Smooth muscle cell (in vitro differentiated cells): ENCODE data around the gene SMARCAL1. TPM values are rescaled to one million over a fixed set of nuclear protein-coding genes. Genes with fewer than 3 reads are reported as not detected.

ENCODE experiments used
- DNase-seq: peaks from one replicate; lab custom pipeline; 2025; ENCODE audit not compliant: unreplicated experiment; lab: John Stamatoyannopoulos, UW
- H2AFZ ChIP-seq: fragments of 200-600 bp; sonication (generic); 2 replicates; pipeline ENCODE4 v1.6.0; 2016; ENCODE audit warnings: antibody characterized with exemption, low read depth, mild to moderate bottlenecking
- H3F3A ChIP-seq: fragments of 200-600 bp; sonication (generic); 2 replicates; pipeline ENCODE4 v1.6.0; 2017; ENCODE audit warnings: antibody characterized with exemption, low read depth
- H3K27ac ChIP-seq: fragments of 200-600 bp; sonication (generic); 2 replicates; pipeline ENCODE4 v1.5.1; 2016; ENCODE audit warnings: low read depth, mild to moderate bottlenecking
- H3K27me3 ChIP-seq: fragments of 200-600 bp; sonication (generic); 2 replicates; pipeline ENCODE4 v1.6.1; 2016; ENCODE audit warnings: low read depth, mild to moderate bottlenecking
- H3K36me3 ChIP-seq: fragments of 200-600 bp; sonication (generic); 2 replicates; pipeline ENCODE4 v1.5.1; 2016; ENCODE audit warnings: low read depth
- H3K4me1 ChIP-seq: fragments of 200-600 bp; sonication (generic); 2 replicates; pipeline ENCODE4 v1.5.1; 2016; ENCODE audit warnings: low read depth
- H3K4me2 ChIP-seq: fragments of 200-600 bp; sonication (generic); 2 replicates; pipeline ENCODE4 v1.6.0; 2016; ENCODE audit warnings: mild to moderate bottlenecking
- H3K4me3 ChIP-seq: fragments of 200-600 bp; sonication (generic); 2 replicates; pipeline ENCODE4 v1.5.1; 2016; ENCODE audit warnings: mild to moderate bottlenecking
- H3K79me2 ChIP-seq: fragments of 200-600 bp; sonication (generic); 2 replicates; pipeline ENCODE4 v1.6.0; 2016; ENCODE audit warnings: low read depth, mild to moderate bottlenecking
- H3K9ac ChIP-seq: fragments of 200-600 bp; sonication (generic); 2 replicates; pipeline ENCODE4 v1.6.0; 2016; ENCODE audit warnings: low read depth
- H3K9me3 ChIP-seq: fragments of 200-600 bp; sonication (generic); replicated peaks from 2 replicates; pipeline ENCODE4 v1.5.1; 2016; ENCODE audit warnings: low read depth
- H4K20me1 ChIP-seq: fragments of 200-600 bp; sonication (generic); 2 replicates; pipeline ENCODE4 v1.6.0; 2016; ENCODE audit warnings: low read depth
- CTCF ChIP-seq: fragments of 200-600 bp; sonication (generic); IDR thresholded peaks from 2 replicates; pipeline ENCODE4 v1.5.1; 2017; ENCODE audit warnings: borderline replicate concordance, mild to moderate bottlenecking, antibody characterized with exemption; ENCODE audit not compliant: insufficient read depth, poor library complexity, severe bottlenecking
- WGBS: methylation state at CpG from one replicate; pipeline ENCODE4 v1.1.7; 2016; ENCODE audit warnings: low lambda C conversion rate; 5-methylcytosine and 5-hydroxymethylcytosine counted together
- polyA plus RNA-seq: library from polyadenylated mRNA; unstranded; fragments of >200 nt; fragmentation: Nextera tagmentation; extraction: Ambion mirVana; gene quantifications from 2 replicates; pipeline ENCODE4 v1.2.1, GENCODE V29; 2016
- total RNA-seq: library from RNA; depleted of rRNA; stranded (reverse); fragments of >200 nt; gene quantifications from 2 replicates; pipeline ENCODE4 v1.2.3, GENCODE V29; 2014

SMARCAL1 gene
- total and polyA plus RNA-seq, 2 experiments from 2014 or later: 23.1 to 33.5 TPM

- 88% methylated on average over 1 of the region's 1 CpG for WGBS
- no peak overlapping the region for H3K9ac ChIP-seq
- no peak overlapping the region for H3K4me3 ChIP-seq
- no peak overlapping the region for H3K27ac ChIP-seq
- peaks cover 20% of the 10 kb centered on the region for H3K36me3 ChIP-seq
- H3K9me3 ChIP-seq: no peaks in the 10 kb centered on the region
- H3F3A ChIP-seq: peaks cover 15% of the 10 kb centered on the region
- TF ChIP-seq CTCF: no peak
- H3K79me2 ChIP-seq: peaks cover 1% of the 10 kb centered on the region
- no peaks in the 10 kb centered on the region for H4K20me1 ChIP-seq
- no peak overlapping the region for H2AFZ ChIP-seq
- no peak overlapping the region for H3K4me2 ChIP-seq
- H3K4me1 ChIP-seq: peaks cover 6% of the 10 kb centered on the region
- DNase-seq: no peak
- no peaks in the 10 kb centered on the region for H3K27me3 ChIP-seq
Observed at GRCh38 chr2:216418981-216419380, 6.7 kb downstream of the SMARCAL1 start.

GRCh38 chr2:216420367-216421101 lies 8.2 kb downstream of the SMARCAL1 start:
- Histone ChIP-seq H3K79me2 (no peaks in the 10 kb centered on the region), H2AFZ (no peak overlapping the region), H4K20me1 (no peaks in the 10 kb centered on the region), H3K4me1 (peaks cover 6% of the 10 kb centered on the region), H3K27me3 (no peaks in the 10 kb centered on the region), H3K9me3 (no peaks in the 10 kb centered on the region), H3K36me3 (peaks cover 14% of the 10 kb centered on the region), H3K9ac (no peak overlapping the region), H3K4me2 (no peak overlapping the region), H3F3A (peaks cover 22% of the 10 kb centered on the region), H3K27ac (no peak overlapping the region), H3K4me3 (no peak overlapping the region)
- DNase-seq: no peak
- 91% methylated on average over 9 of the region's 9 CpGs for WGBS
- no peak for TF ChIP-seq CTCF

DNA sequence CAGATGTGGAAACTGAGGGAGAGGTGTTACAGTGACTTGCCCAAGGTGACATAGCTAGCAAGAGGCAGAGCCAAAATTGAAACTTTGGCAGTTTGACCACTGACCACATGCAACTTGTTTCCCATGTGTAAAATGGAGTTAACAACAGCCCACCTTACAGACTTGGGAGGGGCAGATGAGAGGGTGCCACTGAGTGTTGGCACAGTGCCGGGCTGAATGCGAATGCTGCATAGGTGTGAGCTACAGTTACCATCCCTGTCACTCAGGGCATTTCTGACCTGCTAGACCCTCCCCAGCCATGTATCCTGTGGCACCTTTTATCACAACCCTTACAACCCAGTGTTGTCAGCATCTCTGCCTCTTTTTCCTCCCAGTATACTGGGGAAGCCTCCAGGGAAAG lies 10.8 kb downstream of the SMARCAL1 start:
- Histone ChIP-seq H3K36me3 (peaks cover 13% of the 10 kb centered on the region), H4K20me1 (no peaks in the 10 kb centered on the region), H3K27ac (no peak overlapping the region), H2AFZ (no peak overlapping the region), H3K4me3 (no peak overlapping the region), H3K79me2 (no peaks in the 10 kb centered on the region), H3K4me1 (peaks cover 3% of the 10 kb centered on the region), H3K27me3 (no peaks in the 10 kb centered on the region), H3K9me3 (no peaks in the 10 kb centered on the region), H3K4me2 (no peak overlapping the region), H3K9ac (no peak overlapping the region), H3F3A (peaks cover 22% of the 10 kb centered on the region)
- no peak for TF ChIP-seq CTCF
- DNase-seq: no peak
- 100% methylated on average over 2 of the region's 2 CpGs for WGBS

GRCh38 chr2:216424274-216424673 lies 12.0 kb downstream of the SMARCAL1 start:
- Histone ChIP-seq H3K9me3 (no peaks in the 10 kb centered on the region), H3K79me2 (no peaks in the 10 kb centered on the region), H3K27ac (peak overlapping the region; percentile 27), H2AFZ (no peak overlapping the region), H4K20me1 (no peaks in the 10 kb centered on the region), H3K27me3 (no peaks in the 10 kb centered on the region), H3K4me2 (peak overlapping the region; percentile 8), H3K9ac (no peak overlapping the region), H3K4me3 (no peak overlapping the region), H3K4me1 (peaks cover 3% of the 10 kb centered on the region), H3K36me3 (peaks cover 16% of the 10 kb centered on the region), H3F3A (peaks cover 22% of the 10 kb centered on the region)
- 7% methylated on average over 1 of the region's 1 CpG for WGBS
- no peak for TF ChIP-seq CTCF
- no peak for DNase-seq
